Smooth muscle cell (in vitro differentiated cells): ENCODE results near the gene KRTAP4-12. TPM values are rescaled to one million over a fixed set of nuclear protein-coding genes. Genes with fewer than 3 reads are reported as not detected.
"Not testable (repeated sequence)": the region's sequence is repeated elsewhere in the genome, so short reads cannot be mapped to it uniquely, and the experiment has no call there.

Source experiments
- DNase-seq: peaks from one replicate; lab custom pipeline; 2025; ENCODE audit not compliant: unreplicated experiment; lab: John Stamatoyannopoulos, UW
- H2AFZ ChIP-seq: fragments of 200-600 bp; sonication (generic); 2 replicates; pipeline ENCODE4 v1.6.0; 2016; ENCODE audit warnings: antibody characterized with exemption, low read depth, mild to moderate bottlenecking
- H3F3A ChIP-seq: fragments of 200-600 bp; sonication (generic); 2 replicates; pipeline ENCODE4 v1.6.0; 2017; ENCODE audit warnings: antibody characterized with exemption, low read depth
- H3K27ac ChIP-seq: fragments of 200-600 bp; sonication (generic); 2 replicates; pipeline ENCODE4 v1.5.1; 2016; ENCODE audit warnings: low read depth, mild to moderate bottlenecking
- H3K27me3 ChIP-seq: fragments of 200-600 bp; sonication (generic); 2 replicates; pipeline ENCODE4 v1.6.1; 2016; ENCODE audit warnings: low read depth, mild to moderate bottlenecking
- H3K36me3 ChIP-seq: fragments of 200-600 bp; sonication (generic); 2 replicates; pipeline ENCODE4 v1.5.1; 2016; ENCODE audit warnings: low read depth
- H3K4me1 ChIP-seq: fragments of 200-600 bp; sonication (generic); 2 replicates; pipeline ENCODE4 v1.5.1; 2016; ENCODE audit warnings: low read depth
- H3K4me2 ChIP-seq: fragments of 200-600 bp; sonication (generic); 2 replicates; pipeline ENCODE4 v1.6.0; 2016; ENCODE audit warnings: mild to moderate bottlenecking
- H3K4me3 ChIP-seq: fragments of 200-600 bp; sonication (generic); 2 replicates; pipeline ENCODE4 v1.5.1; 2016; ENCODE audit warnings: mild to moderate bottlenecking
- H3K79me2 ChIP-seq: fragments of 200-600 bp; sonication (generic); 2 replicates; pipeline ENCODE4 v1.6.0; 2016; ENCODE audit warnings: low read depth, mild to moderate bottlenecking
- H3K9ac ChIP-seq: fragments of 200-600 bp; sonication (generic); 2 replicates; pipeline ENCODE4 v1.6.0; 2016; ENCODE audit warnings: low read depth
- H3K9me3 ChIP-seq: fragments of 200-600 bp; sonication (generic); replicated peaks from 2 replicates; pipeline ENCODE4 v1.5.1; 2016; ENCODE audit warnings: low read depth
- H4K20me1 ChIP-seq: fragments of 200-600 bp; sonication (generic); 2 replicates; pipeline ENCODE4 v1.6.0; 2016; ENCODE audit warnings: low read depth
- CTCF ChIP-seq: fragments of 200-600 bp; sonication (generic); IDR thresholded peaks from 2 replicates; pipeline ENCODE4 v1.5.1; 2017; ENCODE audit warnings: borderline replicate concordance, mild to moderate bottlenecking, antibody characterized with exemption; ENCODE audit not compliant: insufficient read depth, poor library complexity, severe bottlenecking
- WGBS: methylation state at CpG from one replicate; pipeline ENCODE4 v1.1.7; 2016; ENCODE audit warnings: low lambda C conversion rate; 5-methylcytosine and 5-hydroxymethylcytosine counted together
- polyA plus RNA-seq: library from polyadenylated mRNA; unstranded; fragments of >200 nt; fragmentation: Nextera tagmentation; extraction: Ambion mirVana; gene quantifications from 2 replicates; pipeline ENCODE4 v1.2.1, GENCODE V29; 2016
- total RNA-seq: library from RNA; depleted of rRNA; stranded (reverse); fragments of >200 nt; gene quantifications from 2 replicates; pipeline ENCODE4 v1.2.3, GENCODE V29; 2014

Gene KRTAP4-12
- total and polyA plus RNA-seq, 2 experiments from 2014 or later = not detected

- H3K27ac ChIP-seq = peak overlapping the region; percentile 53
- 11% methylated on average over 2 of the region's 2 CpGs for WGBS
- H3K4me2 ChIP-seq = peak overlapping the region; percentile 24
- not testable (repeated sequence) for H3K79me2 ChIP-seq, H3K9ac ChIP-seq, H3F3A ChIP-seq, H4K20me1 ChIP-seq, H3K4me3 ChIP-seq, H3K27me3 ChIP-seq, H2AFZ ChIP-seq, H3K4me1 ChIP-seq, H3K36me3 ChIP-seq, H3K9me3 ChIP-seq, DNase-seq
Measured at GRCh38 chr17:41104386-41105038, 19.5 kb downstream of the KRTAP4-12 start.

GRCh38 chr17:41103896-41104295, 20.1 kb downstream of the KRTAP4-12 start:
- H3K4me2 ChIP-seq = peak overlapping the region; percentile 24

GRCh38 chr17:41101586-41102259, 22.3 kb downstream of the KRTAP4-12 start, which contains the start of gene KRTAP4-16:
Gene KRTAP4-16 (minus strand): TSS chr17:41102209. CDS start chr17:41102209, 0 bp downstream.
- no peaks in the 10 kb centered on the region for H3K9me3 ChIP-seq
- no peak within 1 kb of the TSS for H3K27ac ChIP-seq
- no peaks in the 10 kb centered on the region for H3K79me2 ChIP-seq
- no peaks in the 10 kb centered on the region for H4K20me1 ChIP-seq
- no peaks in the 10 kb centered on the region for H3F3A ChIP-seq
- no peak within 1 kb of the TSS for H3K4me3 ChIP-seq
- H3K36me3 ChIP-seq = no peaks in the 10 kb centered on the region
- no peaks in the 10 kb centered on the region for H3K27me3 ChIP-seq
- H3K9ac ChIP-seq = no peak within 1 kb of the TSS
- peaks cover 8% of the 10 kb centered on the region for H3K4me1 ChIP-seq
- 73% methylated on average over 8 of the region's 10 CpGs for WGBS
- no peak within 1 kb of the TSS for H3K4me2 ChIP-seq
- DNase-seq = no peak
- no peak for TF ChIP-seq CTCF
- H2AFZ ChIP-seq = no peak within 1 kb of the TSS

More at GRCh38 chr17:41103896-41104295, 20.1 kb downstream of the KRTAP4-12 start:
- Histone ChIP-seq H3K9me3 (no peaks in the 10 kb centered on the region), H3F3A (no peaks in the 10 kb centered on the region), H3K4me1 (peaks cover 8% of the 10 kb centered on the region), H3K27ac (peak overlapping the region; percentile 53), H3K9ac (no peak overlapping the region), H3K36me3 (no peaks in the 10 kb centered on the region), H3K79me2 (no peaks in the 10 kb centered on the region), H4K20me1 (no peaks in the 10 kb centered on the region), H3K4me3 (no peak overlapping the region), H2AFZ (no peak overlapping the region), H3K27me3 (no peaks in the 10 kb centered on the region)
- DNase-seq = no peak
- 35% methylated on average over 1 of the region's 1 CpG for WGBS
- TF ChIP-seq CTCF = no peak

GRCh38 chr17:41099682-41100480, 24.1 kb downstream of the KRTAP4-12 start:
- not testable (repeated sequence) for H3F3A ChIP-seq, DNase-seq, H3K9ac ChIP-seq, H3K4me3 ChIP-seq, H2AFZ ChIP-seq, H4K20me1 ChIP-seq, H3K4me1 ChIP-seq, H3K9me3 ChIP-seq, H3K36me3 ChIP-seq, H3K79me2 ChIP-seq, H3K27me3 ChIP-seq
- Histone ChIP-seq H3K27ac (peak overlapping the region; percentile 62), H3K4me2 (peak overlapping the region; percentile 61)
- 79% methylated on average over 7 of the region's 7 CpGs for WGBS
